K562 (cell line): Measurements from ENCODE around the gene BMPR2.

ENCODE experiments used
- JUNB ChIP-seq: fragments of 450-650 bp; formaldehyde crosslinking; conservative IDR thresholded peaks from 2 replicates; pipeline ENCODE4 v1.4.0; 2020; ENCODE audit warnings: mild to moderate bottlenecking
- TF ChIP-seq, protein P1 (sequence below), 2 experiments: IDR thresholded peaks in 1 of 2; conservative IDR thresholded peaks in 1 of 2; 2 replicates each; pipeline ENCODE4 v1.6.1; 2016; ENCODE audit warnings: low read depth in 2 of 2, mild to moderate bottlenecking in 1 of 2, missing compliant biosample characterization in 1 of 2, missing genetic modification characterization in 1 of 2, moderate library complexity in 1 of 2
- TF ChIP-seq, protein P2 (sequence below): fragments of 450-650 bp; conservative IDR thresholded peaks from 2 replicates; pipeline ENCODE4 v1.6.1; 2016; ENCODE audit warnings: missing genetic modification characterization, low read depth, mild to moderate bottlenecking, control low read depth, missing compliant biosample characterization

DNA sequence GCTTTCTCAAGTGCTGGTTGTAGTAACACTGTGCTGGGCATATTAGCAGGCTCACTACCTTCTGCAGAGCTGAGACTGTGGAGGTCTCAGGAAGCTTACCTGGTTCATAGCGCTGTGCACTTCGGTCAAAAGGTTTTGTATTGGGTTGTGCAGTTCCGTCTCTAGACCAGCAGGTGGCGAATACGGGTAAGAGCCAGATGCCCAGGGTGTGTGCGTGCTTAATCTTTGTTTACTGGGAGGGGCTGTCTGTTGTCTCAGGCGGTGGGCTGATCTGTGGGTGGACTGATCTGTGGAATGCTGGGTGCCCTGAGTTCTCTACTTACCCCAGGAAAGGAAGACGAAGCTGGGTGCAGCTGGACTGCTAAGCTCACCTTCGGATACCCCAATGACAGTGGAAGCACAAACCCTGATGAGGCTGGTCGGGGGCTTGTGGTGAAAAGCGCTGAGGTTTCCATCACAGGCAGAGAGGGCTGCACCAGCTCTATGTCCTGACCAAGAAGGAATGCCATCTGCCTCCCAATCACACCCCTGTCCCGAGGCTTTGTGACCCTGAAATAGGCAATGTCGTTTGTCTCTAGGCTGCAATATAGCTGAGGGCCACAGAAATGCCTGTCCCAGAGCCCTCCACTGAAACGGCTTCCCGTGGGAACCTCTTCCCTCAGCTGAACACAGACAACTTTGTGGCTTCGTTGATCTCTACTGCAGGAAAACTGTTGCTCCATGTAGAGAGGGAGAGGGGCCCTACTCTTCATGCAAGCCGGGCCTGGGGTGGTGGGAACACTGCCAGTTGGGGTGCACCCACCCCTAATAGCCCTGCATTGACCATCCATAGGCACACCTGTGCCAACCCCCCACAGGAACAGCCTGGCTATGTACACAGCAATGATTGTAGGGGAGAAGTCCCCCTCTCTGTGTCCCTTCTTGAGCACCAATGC lies 212.8 kb downstream of the BMPR2 start:
- TF ChIP-seq, protein P1, sequence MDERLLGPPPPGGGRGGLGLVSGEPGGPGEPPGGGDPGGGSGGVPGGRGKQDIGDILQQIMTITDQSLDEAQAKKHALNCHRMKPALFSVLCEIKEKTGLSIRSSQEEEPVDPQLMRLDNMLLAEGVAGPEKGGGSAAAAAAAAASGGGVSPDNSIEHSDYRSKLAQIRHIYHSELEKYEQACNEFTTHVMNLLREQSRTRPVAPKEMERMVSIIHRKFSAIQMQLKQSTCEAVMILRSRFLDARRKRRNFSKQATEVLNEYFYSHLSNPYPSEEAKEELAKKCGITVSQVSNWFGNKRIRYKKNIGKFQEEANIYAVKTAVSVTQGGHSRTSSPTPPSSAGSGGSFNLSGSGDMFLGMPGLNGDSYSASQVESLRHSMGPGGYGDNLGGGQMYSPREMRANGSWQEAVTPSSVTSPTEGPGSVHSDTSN (CRISPR knock-in tag; IDR thresholded peaks at IDR 0.05; ENCODE audit: low read depth): no peak
- TF ChIP-seq, protein P1 (tag; conservative IDR thresholded peaks at IDR 0.05; ENCODE audit: low read depth): no peak
- no peak for TF ChIP-seq JUNB
- TF ChIP-seq, protein P2, sequence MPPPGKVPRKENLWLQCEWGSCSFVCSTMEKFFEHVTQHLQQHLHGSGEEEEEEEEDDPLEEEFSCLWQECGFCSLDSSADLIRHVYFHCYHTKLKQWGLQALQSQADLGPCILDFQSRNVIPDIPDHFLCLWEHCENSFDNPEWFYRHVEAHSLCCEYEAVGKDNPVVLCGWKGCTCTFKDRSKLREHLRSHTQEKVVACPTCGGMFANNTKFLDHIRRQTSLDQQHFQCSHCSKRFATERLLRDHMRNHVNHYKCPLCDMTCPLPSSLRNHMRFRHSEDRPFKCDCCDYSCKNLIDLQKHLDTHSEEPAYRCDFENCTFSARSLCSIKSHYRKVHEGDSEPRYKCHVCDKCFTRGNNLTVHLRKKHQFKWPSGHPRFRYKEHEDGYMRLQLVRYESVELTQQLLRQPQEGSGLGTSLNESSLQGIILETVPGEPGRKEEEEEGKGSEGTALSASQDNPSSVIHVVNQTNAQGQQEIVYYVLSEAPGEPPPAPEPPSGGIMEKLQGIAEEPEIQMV (tag): no peak
